ENCODE results near the gene GUCY2D. TPM values are rescaled to one million over a fixed set of nuclear protein-coding genes. Genes with fewer than 3 reads are reported as not detected.
A peak's percentile ranks its signal among the peaks of the same experiment; 100 is the strongest.

GUCY2D gene
- total and polyA plus RNA-seq, 2 experiments from 2014 or later = 0.07 to 0.08 TPM

DNA sequence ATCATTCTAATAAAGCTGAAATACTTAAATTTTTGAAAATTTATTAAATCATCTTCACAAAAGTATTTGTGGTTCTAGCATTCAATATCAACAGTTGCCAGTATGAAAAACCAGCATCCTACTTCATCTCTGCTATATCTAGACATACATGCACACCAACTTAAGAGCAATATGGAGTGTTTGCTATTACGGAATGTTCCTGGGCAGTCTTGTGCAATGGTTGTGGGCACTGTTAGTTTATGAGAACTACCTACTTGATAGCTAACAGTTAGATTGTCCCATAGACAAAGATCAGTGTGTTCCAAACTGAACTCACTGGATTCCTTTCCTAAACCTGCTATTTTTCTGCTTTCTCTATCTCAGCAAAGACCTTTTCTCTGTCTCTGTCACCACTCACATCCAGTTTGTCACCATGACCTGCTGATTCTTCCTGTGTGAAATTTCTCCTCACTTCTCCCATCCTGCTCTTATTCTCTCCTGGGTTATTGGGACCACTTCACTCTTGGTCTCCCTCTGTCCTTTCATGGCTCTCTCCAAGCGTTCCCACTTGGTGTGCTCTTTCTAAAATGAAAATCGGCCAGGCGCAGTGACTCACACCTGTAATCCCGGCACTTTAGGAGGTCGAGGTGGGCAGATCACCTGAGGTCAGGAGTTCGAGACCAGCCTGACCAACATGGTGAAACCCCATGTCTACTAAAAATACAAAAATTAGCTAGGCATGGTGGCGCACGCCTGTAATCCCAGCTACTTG is 42.7 kb upstream of the GUCY2D start (continued):
- TF ChIP-seq, protein P1, sequence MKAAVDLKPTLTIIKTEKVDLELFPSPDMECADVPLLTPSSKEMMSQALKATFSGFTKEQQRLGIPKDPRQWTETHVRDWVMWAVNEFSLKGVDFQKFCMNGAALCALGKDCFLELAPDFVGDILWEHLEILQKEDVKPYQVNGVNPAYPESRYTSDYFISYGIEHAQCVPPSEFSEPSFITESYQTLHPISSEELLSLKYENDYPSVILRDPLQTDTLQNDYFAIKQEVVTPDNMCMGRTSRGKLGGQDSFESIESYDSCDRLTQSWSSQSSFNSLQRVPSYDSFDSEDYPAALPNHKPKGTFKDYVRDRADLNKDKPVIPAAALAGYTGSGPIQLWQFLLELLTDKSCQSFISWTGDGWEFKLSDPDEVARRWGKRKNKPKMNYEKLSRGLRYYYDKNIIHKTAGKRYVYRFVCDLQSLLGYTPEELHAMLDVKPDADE (IDR thresholded peaks at IDR 0.05) = no peak

DNA sequence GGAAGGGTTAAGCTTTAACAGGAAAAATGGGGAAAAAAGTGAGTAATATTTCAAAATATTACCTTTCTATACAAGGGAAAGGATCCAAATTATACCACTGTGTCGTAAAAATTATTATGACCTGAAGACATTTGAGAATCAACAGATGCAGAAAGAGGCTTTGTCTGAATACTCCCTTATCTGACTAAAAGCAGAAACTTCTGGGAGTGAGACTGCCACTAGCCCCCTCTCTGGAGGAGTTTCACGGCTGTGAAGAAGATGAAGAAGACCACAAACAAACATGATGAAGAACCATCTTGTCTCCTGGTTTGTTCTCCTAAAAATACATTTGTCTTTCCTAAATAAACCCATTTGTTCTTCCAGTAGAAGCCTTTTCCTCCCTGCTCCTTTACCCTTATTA is 41.0 kb upstream of the GUCY2D start:
- no peaks in the 10 kb centered on the region for H3K27me3 ChIP-seq (ENCODE audit: insufficient read depth)
- H2AFZ ChIP-seq = no peak overlapping the region
- Mint-ChIP-seq H3K4me3 (no peak overlapping the region), H3K4me1 (peaks cover 14% of the 10 kb centered on the region), H3K27me3 (ENCODE audit: insufficient read depth, low read depth, poor library complexity) (peaks cover 9% of the 10 kb centered on the region), H3K27ac (no peak overlapping the region), H3K9me3 (no peaks in the 10 kb centered on the region), H3K36me3 (ENCODE audit: low read depth) (no peaks in the 10 kb centered on the region)
- H3K9me2 ChIP-seq (ENCODE audit: insufficient read depth) = 0 out of 2 replicates have a peak, but pooled peaks cover 5% of the 10 kb centered on the region
- H3F3A ChIP-seq (replicated peaks; ENCODE audit: low read depth) = no peaks in the 10 kb centered on the region
- peaks cover 15% of the 10 kb centered on the region for H3K4me1 ChIP-seq (ENCODE audit: insufficient read depth)
- no peak for ATAC-seq
- H3K4me2 ChIP-seq = peak overlapping the region; percentile 19
- no peak overlapping the region for H3K27ac ChIP-seq (ENCODE audit: low read depth)
- H3K36me3 ChIP-seq (ENCODE audit: insufficient read depth) = no peaks in the 10 kb centered on the region
- H4K20me1 ChIP-seq (replicated peaks; ENCODE audit: insufficient read depth) = no peaks in the 10 kb centered on the region
- H3K4me3 ChIP-seq = no peak overlapping the region
- DNase-seq (ENCODE audit: low spot score) = no peak
- no peaks in the 10 kb centered on the region for H3K79me2 ChIP-seq (replicated peaks; ENCODE audit: insufficient read depth)
- no peak for TF ChIP-seq POLR2AphosphoS5 (IDR thresholded peaks at IDR 0.05; ENCODE audit: low read depth)
- TF ChIP-seq, protein P2, sequence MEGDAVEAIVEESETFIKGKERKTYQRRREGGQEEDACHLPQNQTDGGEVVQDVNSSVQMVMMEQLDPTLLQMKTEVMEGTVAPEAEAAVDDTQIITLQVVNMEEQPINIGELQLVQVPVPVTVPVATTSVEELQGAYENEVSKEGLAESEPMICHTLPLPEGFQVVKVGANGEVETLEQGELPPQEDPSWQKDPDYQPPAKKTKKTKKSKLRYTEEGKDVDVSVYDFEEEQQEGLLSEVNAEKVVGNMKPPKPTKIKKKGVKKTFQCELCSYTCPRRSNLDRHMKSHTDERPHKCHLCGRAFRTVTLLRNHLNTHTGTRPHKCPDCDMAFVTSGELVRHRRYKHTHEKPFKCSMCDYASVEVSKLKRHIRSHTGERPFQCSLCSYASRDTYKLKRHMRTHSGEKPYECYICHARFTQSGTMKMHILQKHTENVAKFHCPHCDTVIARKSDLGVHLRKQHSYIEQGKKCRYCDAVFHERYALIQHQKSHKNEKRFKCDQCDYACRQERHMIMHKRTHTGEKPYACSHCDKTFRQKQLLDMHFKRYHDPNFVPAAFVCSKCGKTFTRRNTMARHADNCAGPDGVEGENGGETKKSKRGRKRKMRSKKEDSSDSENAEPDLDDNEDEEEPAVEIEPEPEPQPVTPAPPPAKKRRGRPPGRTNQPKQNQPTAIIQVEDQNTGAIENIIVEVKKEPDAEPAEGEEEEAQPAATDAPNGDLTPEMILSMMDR (conservative IDR thresholded peaks at IDR 0.05; ENCODE audit: low read depth in 2 of 2) = no peak
- TF ChIP-seq, protein P1 (IDR thresholded peaks at IDR 0.05) = no peak
- no peak for TF ChIP-seq CREB1 (CRISPR knock-in tag; IDR thresholded peaks at IDR 0.05; ENCODE audit: low read depth)
- TF ChIP-seq, protein P3, sequence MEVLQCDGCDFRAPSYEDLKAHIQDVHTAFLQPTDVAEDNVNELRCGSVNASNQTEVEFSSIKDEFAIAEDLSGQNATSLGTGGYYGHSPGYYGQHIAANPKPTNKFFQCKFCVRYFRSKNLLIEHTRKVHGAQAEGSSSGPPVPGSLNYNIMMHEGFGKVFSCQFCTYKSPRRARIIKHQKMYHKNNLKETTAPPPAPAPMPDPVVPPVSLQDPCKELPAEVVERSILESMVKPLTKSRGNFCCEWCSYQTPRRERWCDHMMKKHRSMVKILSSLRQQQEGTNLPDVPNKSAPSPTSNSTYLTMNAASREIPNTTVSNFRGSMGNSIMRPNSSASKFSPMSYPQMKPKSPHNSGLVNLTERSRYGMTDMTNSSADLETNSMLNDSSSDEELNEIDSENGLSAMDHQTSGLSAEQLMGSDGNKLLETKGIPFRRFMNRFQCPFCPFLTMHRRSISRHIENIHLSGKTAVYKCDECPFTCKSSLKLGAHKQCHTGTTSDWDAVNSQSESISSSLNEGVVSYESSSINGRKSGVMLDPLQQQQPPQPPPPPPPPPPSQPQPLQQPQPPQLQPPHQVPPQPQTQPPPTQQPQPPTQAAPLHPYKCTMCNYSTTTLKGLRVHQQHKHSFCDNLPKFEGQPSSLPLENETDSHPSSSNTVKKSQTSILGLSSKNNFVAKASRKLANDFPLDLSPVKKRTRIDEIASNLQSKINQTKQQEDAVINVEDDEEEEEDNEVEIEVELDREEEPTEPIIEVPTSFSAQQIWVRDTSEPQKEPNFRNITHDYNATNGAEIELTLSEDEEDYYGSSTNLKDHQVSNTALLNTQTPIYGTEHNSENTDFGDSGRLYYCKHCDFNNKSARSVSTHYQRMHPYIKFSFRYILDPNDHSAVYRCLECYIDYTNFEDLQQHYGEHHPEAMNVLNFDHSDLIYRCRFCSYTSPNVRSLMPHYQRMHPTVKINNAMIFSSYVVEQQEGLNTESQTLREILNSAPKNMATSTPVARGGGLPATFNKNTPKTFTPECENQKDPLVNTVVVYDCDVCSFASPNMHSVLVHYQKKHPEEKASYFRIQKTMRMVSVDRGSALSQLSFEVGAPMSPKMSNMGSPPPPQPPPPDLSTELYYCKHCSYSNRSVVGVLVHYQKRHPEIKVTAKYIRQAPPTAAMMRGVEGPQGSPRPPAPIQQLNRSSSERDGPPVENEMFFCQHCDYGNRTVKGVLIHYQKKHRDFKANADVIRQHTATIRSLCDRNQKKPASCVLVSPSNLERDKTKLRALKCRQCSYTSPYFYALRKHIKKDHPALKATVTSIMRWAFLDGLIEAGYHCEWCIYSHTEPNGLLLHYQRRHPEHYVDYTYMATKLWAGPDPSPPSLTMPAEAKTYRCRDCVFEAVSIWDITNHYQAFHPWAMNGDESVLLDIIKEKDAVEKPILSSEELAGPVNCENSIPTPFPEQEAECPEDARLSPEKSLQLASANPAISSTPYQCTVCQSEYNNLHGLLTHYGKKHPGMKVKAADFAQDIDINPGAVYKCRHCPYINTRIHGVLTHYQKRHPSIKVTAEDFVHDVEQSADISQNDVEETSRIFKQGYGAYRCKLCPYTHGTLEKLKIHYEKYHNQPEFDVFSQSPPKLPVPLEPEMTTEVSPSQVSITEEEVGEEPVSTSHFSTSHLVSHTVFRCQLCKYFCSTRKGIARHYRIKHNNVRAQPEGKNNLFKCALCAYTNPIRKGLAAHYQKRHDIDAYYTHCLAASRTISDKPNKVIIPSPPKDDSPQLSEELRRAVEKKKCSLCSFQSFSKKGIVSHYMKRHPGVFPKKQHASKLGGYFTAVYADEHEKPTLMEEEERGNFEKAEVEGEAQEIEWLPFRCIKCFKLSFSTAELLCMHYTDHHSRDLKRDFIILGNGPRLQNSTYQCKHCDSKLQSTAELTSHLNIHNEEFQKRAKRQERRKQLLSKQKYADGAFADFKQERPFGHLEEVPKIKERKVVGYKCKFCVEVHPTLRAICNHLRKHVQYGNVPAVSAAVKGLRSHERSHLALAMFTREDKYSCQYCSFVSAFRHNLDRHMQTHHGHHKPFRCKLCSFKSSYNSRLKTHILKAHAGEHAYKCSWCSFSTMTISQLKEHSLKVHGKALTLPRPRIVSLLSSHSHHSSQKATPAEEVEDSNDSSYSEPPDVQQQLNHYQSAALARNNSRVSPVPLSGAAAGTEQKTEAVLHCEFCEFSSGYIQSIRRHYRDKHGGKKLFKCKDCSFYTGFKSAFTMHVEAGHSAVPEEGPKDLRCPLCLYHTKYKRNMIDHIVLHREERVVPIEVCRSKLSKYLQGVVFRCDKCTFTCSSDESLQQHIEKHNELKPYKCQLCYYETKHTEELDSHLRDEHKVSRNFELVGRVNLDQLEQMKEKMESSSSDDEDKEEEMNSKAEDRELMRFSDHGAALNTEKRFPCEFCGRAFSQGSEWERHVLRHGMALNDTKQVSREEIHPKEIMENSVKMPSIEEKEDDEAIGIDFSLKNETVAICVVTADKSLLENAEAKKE (CRISPR knock-in tag; IDR thresholded peaks at IDR 0.05) = no peak
- no peak for TF ChIP-seq NANOG (IDR thresholded peaks at IDR 0.05; ENCODE audit: borderline replicate concordance)
- TF ChIP-seq STAT1 (IDR thresholded peaks at IDR 0.05; ENCODE audit: unreplicated experiment) = no peak
- TF ChIP-seq, protein P4, sequence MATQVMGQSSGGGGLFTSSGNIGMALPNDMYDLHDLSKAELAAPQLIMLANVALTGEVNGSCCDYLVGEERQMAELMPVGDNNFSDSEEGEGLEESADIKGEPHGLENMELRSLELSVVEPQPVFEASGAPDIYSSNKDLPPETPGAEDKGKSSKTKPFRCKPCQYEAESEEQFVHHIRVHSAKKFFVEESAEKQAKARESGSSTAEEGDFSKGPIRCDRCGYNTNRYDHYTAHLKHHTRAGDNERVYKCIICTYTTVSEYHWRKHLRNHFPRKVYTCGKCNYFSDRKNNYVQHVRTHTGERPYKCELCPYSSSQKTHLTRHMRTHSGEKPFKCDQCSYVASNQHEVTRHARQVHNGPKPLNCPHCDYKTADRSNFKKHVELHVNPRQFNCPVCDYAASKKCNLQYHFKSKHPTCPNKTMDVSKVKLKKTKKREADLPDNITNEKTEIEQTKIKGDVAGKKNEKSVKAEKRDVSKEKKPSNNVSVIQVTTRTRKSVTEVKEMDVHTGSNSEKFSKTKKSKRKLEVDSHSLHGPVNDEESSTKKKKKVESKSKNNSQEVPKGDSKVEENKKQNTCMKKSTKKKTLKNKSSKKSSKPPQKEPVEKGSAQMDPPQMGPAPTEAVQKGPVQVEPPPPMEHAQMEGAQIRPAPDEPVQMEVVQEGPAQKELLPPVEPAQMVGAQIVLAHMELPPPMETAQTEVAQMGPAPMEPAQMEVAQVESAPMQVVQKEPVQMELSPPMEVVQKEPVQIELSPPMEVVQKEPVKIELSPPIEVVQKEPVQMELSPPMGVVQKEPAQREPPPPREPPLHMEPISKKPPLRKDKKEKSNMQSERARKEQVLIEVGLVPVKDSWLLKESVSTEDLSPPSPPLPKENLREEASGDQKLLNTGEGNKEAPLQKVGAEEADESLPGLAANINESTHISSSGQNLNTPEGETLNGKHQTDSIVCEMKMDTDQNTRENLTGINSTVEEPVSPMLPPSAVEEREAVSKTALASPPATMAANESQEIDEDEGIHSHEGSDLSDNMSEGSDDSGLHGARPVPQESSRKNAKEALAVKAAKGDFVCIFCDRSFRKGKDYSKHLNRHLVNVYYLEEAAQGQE (IDR thresholded peaks at IDR 0.05; ENCODE audit: unreplicated experiment) = no peak
- TF ChIP-seq EZH2phosphoT487 (IDR thresholded peaks at IDR 0.05; ENCODE audit: unreplicated experiment) = no peak
- TF ChIP-seq JUNB (IDR thresholded peaks at IDR 0.05; ENCODE audit: unreplicated experiment) = no peak

Data from GM23338 (cell line).